H9 (cell line): ENCODE data around the gene OPN1SW. TPM values are rescaled to one million over a fixed set of nuclear protein-coding genes. Genes with fewer than 3 reads are reported as not detected.
A peak's percentile ranks its signal among the peaks of the same experiment; 100 is the strongest.

Experiments
- DNase-seq: peaks from one replicate; pipeline ENCODE4 v3.0.0-alpha.2; 2017
- H2AFZ ChIP-seq: one replicate; pipeline ENCODE4 v1.6.1; 2013; ENCODE audit warnings: mild to moderate bottlenecking, low read length, control low read depth, moderate library complexity
- H2AK5ac ChIP-seq: 2 replicates; pipeline ENCODE4 v1.6.1; 2013; ENCODE audit warnings: low read length, control low read depth, mixed read lengths; ENCODE audit not compliant: insufficient read length
- H2BK120ac ChIP-seq: one replicate; pipeline ENCODE4 v1.6.1; 2013; ENCODE audit warnings: low read depth, mild to moderate bottlenecking, low read length, control low read depth, inconsistent platforms; ENCODE audit not compliant: poor library complexity, severe bottlenecking
- H2BK12ac ChIP-seq: 2 replicates; pipeline ENCODE4 v1.6.1; 2013; ENCODE audit warnings: low read length, control low read depth, mixed read lengths, low read depth; ENCODE audit not compliant: insufficient read length
- H2BK15ac ChIP-seq: 2 replicates; pipeline ENCODE4 v1.6.1; 2013; ENCODE audit warnings: low read depth, low read length, control low read depth
- H2BK20ac ChIP-seq: one replicate; pipeline ENCODE4 v1.6.1; 2013; ENCODE audit warnings: low read depth, mild to moderate bottlenecking, low read length, control low read depth, inconsistent platforms; ENCODE audit not compliant: poor library complexity, severe bottlenecking
- H2BK5ac ChIP-seq: 2 replicates; pipeline ENCODE4 v1.6.1; 2013; ENCODE audit warnings: low read length, control low read depth, mixed read lengths; ENCODE audit not compliant: insufficient read length
- H3K14ac ChIP-seq: 2 replicates; pipeline ENCODE4 v1.6.1; 2013; ENCODE audit warnings: low read length, control low read depth; ENCODE audit not compliant: insufficient read depth
- H3K18ac ChIP-seq: 2 replicates; pipeline ENCODE4 v1.6.1; 2013; ENCODE audit warnings: low read depth, mild to moderate bottlenecking, mixed read lengths, low read length, control low read depth; ENCODE audit not compliant: insufficient read length
- H3K23ac ChIP-seq: 2 replicates; pipeline ENCODE4 v1.6.1; 2013; ENCODE audit warnings: low read length, control low read depth, mixed read lengths, low read depth; ENCODE audit not compliant: insufficient read length
- H3K23me2 ChIP-seq: 2 replicates; pipeline ENCODE4 v1.6.1; 2013; ENCODE audit warnings: low read depth, mild to moderate bottlenecking, mixed read lengths, low read length, control low read depth; ENCODE audit not compliant: insufficient read length, poor library complexity, severe bottlenecking
- H3K27ac ChIP-seq: 2 replicates; pipeline ENCODE4 v1.5.1; 2013; ENCODE audit warnings: low read length, control low read depth, mixed read lengths, low read depth; ENCODE audit not compliant: insufficient read length
- H3K27me3 ChIP-seq: 2 replicates; pipeline ENCODE4 v1.6.1; 2013; ENCODE audit warnings: low read length, control low read depth, inconsistent platforms; ENCODE audit not compliant: insufficient read depth
- H3K4ac ChIP-seq: 2 replicates; pipeline ENCODE4 v1.6.1; 2013; ENCODE audit warnings: low read depth, mild to moderate bottlenecking, control low read depth, inconsistent platforms, low read length, moderate library complexity
- H3K4me1 ChIP-seq: 2 replicates; pipeline ENCODE4 v1.6.1; 2013; ENCODE audit warnings: low read length, control low read depth, inconsistent platforms; ENCODE audit not compliant: insufficient read depth
- H3K4me2 ChIP-seq: 2 replicates; pipeline ENCODE4 v1.6.1; 2013; ENCODE audit warnings: low read length, control low read depth, mixed read lengths; ENCODE audit not compliant: insufficient read length, insufficient read depth
- H3K56ac ChIP-seq: 2 replicates; pipeline ENCODE4 v1.6.1; 2013; ENCODE audit warnings: low read depth, mild to moderate bottlenecking, mixed read lengths, low read length, control low read depth; ENCODE audit not compliant: insufficient read length
- H3K79me1 ChIP-seq: 2 replicates; pipeline ENCODE4 v1.6.1; 2013; ENCODE audit warnings: low read depth, mild to moderate bottlenecking, moderate library complexity, low read length, control low read depth, inconsistent platforms; ENCODE audit not compliant: insufficient read depth, poor library complexity, severe bottlenecking
- H3K79me2 ChIP-seq: 2 replicates; pipeline ENCODE4 v1.6.1; 2013; ENCODE audit warnings: low read length, control low read depth, inconsistent platforms; ENCODE audit not compliant: insufficient read depth
- H3K9ac ChIP-seq: 2 replicates; pipeline ENCODE4 v1.6.1; 2013; ENCODE audit warnings: low read length, control low read depth, mixed read lengths; ENCODE audit not compliant: insufficient read length; ENCODE audit errors: extremely low read depth
- H3K9me3 ChIP-seq: one replicate; pipeline ENCODE4 v1.6.1; 2013; ENCODE audit warnings: low read depth, low read length, inconsistent platforms; ENCODE audit not compliant: control insufficient read depth
- H3T11ph ChIP-seq: one replicate; pipeline ENCODE4 v1.6.1; 2013; ENCODE audit warnings: mild to moderate bottlenecking, low read length, control low read depth, inconsistent platforms
- H4K20me1 ChIP-seq: one replicate; pipeline ENCODE4 v1.6.1; 2013; ENCODE audit not compliant: control insufficient read depth, insufficient read length, insufficient read depth
- H4K5ac ChIP-seq: 2 replicates; pipeline ENCODE4 v1.6.1; 2013; ENCODE audit warnings: low read depth, mild to moderate bottlenecking, mixed read lengths, low read length, control low read depth; ENCODE audit not compliant: insufficient read length
- H4K8ac ChIP-seq: replicated peaks from 2 replicates; pipeline ENCODE4 v1.6.1; 2013; ENCODE audit warnings: low read length, control low read depth, mixed read lengths, low read depth; ENCODE audit not compliant: insufficient read length
- H4K91ac ChIP-seq: 2 replicates; pipeline ENCODE4 v1.6.1; 2013; ENCODE audit warnings: low read depth, mild to moderate bottlenecking, moderate library complexity, mixed read lengths, low read length, control low read depth; ENCODE audit not compliant: insufficient read length
- H3K27ac Mint-ChIP-seq, 3 experiments: 2 replicates in 2 of 3; 3 replicates in 1 of 3; pipeline ENCODE4 v1.8.0; 2020 to 2021; ENCODE audit warnings: mixed read lengths in 3 of 3, mild to moderate bottlenecking in 1 of 3, moderate library complexity in 1 of 3
- H3K27me3 Mint-ChIP-seq: 2 replicates; pipeline ENCODE4 v1.8.0; 2021; ENCODE audit warnings: low read depth, mild to moderate bottlenecking, moderate library complexity, mixed read lengths
- H3K36me3 Mint-ChIP-seq, 3 experiments: 2 replicates in 2 of 3; 3 replicates in 1 of 3; pipeline ENCODE4 v1.8.0; 2020 to 2021; ENCODE audit warnings: low read depth in 3 of 3, mixed read lengths in 3 of 3; ENCODE audit not compliant: insufficient read depth in 1 of 3
- H3K4me1 Mint-ChIP-seq, 2 experiments: 2 replicates each; pipeline ENCODE4 v1.8.0; 2020; ENCODE audit warnings: mixed read lengths in 2 of 2
- H3K4me3 Mint-ChIP-seq, 2 experiments: 2 replicates in 1 of 2; 3 replicates in 1 of 2; pipeline ENCODE4 v1.8.0; 2020 to 2021; ENCODE audit warnings: mild to moderate bottlenecking in 2 of 2, mixed read lengths in 2 of 2, moderate library complexity in 1 of 2
- H3K9me3 Mint-ChIP-seq, 2 experiments: 2 replicates in 1 of 2; 3 replicates in 1 of 2; pipeline ENCODE4 v1.8.0; 2020; ENCODE audit warnings: mild to moderate bottlenecking in 2 of 2, mixed read lengths in 2 of 2, moderate library complexity in 1 of 2
- CTCF ChIP-seq: fragments of 200-600 bp; sonication (generic); conservative IDR thresholded peaks from 3 replicates; pipeline ENCODE4 v1.8.0; 2021; ENCODE audit warnings: antibody characterized with exemption, mild to moderate bottlenecking
- WGBS: extraction: QIAGEN DNeasy Blood & Tissue Kit; methylation state at CpG from one replicate; pipeline ENCODE4 v1.1.7; 2013; ENCODE audit warnings: missing lambda C conversion rate, low lambda C conversion rate, mixed read lengths; ENCODE audit not compliant: insufficient read length; ENCODE audit errors: extremely low coverage; 5-methylcytosine and 5-hydroxymethylcytosine counted together
- total RNA-seq: library from RNA; stranded (reverse); gene quantifications from 2 replicates; pipeline ENCODE4 v1.2.1, GENCODE V29; 2021

The OPN1SW gene
- total RNA-seq, 1 experiment from 2014 or later = not detected

GRCh38 chr7:128794020-128794419 lies 18.4 kb upstream of the OPN1SW start:
- H3K14ac ChIP-seq = no peak overlapping the region
- H2BK12ac ChIP-seq = no peak overlapping the region
- H3K9ac ChIP-seq = no peak overlapping the region
- no CpG with 5 or more reads among the region's 3 CpGs for WGBS
- H3K18ac ChIP-seq = no peak overlapping the region
- Mint-ChIP-seq H3K4me1 (peaks cover 41 to 42% of the 10 kb centered on the region in 2 experiments), H3K27ac (peak overlapping the region in 2 of 3 experiments; percentile 29 to 64; a peak in 3 of 7 replicates), H3K4me3 (no peak overlapping the region; a peak in 1 of 5 replicates), H3K9me3 (no peaks in the 10 kb centered on the region; a peak in 1 of 5 replicates), H3K27me3 (peaks cover 11% of the 10 kb centered on the region), H3K36me3 (peaks cover 21 to 38% (median 37%) of the 10 kb centered on the region in 3 experiments)
- H3K27ac ChIP-seq = no peak overlapping the region
- H3K23ac ChIP-seq = no peak overlapping the region
- H4K91ac ChIP-seq = no peak overlapping the region
- H3K56ac ChIP-seq = no peak overlapping the region
- no peaks in the 10 kb centered on the region; the same call in 1 of the 2 replicates for H3K4me1 ChIP-seq
- H3K79me2 ChIP-seq = no peaks in the 10 kb centered on the region
- H3K4me2 ChIP-seq = no peak overlapping the region
- H4K5ac ChIP-seq = no peak overlapping the region
- no peak overlapping the region for H2BK20ac ChIP-seq
- no peak overlapping the region for H2BK120ac ChIP-seq
- no peak overlapping the region for H3T11ph ChIP-seq
- H3K4ac ChIP-seq = no peak overlapping the region
- H2AK5ac ChIP-seq = no peak overlapping the region
- H3K9me3 ChIP-seq = no peaks in the 10 kb centered on the region
- DNase-seq = no peak
- H2BK15ac ChIP-seq = no peak overlapping the region
- H4K8ac ChIP-seq = no peak overlapping the region
- H2AFZ ChIP-seq = no peak overlapping the region
- no peaks in the 10 kb centered on the region for H4K20me1 ChIP-seq
- no peaks in the 10 kb centered on the region for H3K79me1 ChIP-seq
- H2BK5ac ChIP-seq = no peak overlapping the region
- H3K27me3 ChIP-seq = no peaks in the 10 kb centered on the region
- peaks cover 12% of the 10 kb centered on the region for H3K23me2 ChIP-seq
- TF ChIP-seq CTCF = peak; percentile 26; the same call in 2 of the 3 replicates
